COLO668 (cell line): ENCODE results near the gene UBR1.
"Not testable (repeated sequence)": the region's sequence is repeated elsewhere in the genome, so short reads cannot be mapped to it uniquely, and the experiment has no call there.

Experiments
- DNase-seq: peaks from one replicate; lab custom pipeline; 2025; ENCODE audit not compliant: unreplicated experiment; lab: John Stamatoyannopoulos, UW

UBR1 gene

DNA sequence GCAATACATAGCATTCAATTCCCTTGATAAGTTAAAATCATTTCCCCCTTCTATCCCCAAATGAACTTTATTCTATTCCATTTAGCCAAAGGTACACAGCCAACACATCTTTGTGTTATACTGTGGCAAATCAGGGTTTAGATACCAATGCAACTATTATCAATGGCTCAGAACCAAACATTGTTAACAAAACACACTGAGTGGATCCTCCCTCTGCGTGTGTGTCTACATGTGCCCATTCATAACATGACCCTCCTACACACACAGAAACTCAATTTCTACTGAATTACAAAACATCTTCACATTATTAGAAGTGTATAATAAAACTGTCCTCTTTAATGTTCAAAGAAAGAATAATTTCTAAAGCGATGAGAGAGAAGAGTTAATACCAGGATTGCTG, 186.5 kb downstream of the UBR1 start:
- no peak for DNase-seq

- no peak for DNase-seq
Observed at GRCh38 chr15:42918047-42918446, 187.8 kb downstream of the UBR1 start.

DNA sequence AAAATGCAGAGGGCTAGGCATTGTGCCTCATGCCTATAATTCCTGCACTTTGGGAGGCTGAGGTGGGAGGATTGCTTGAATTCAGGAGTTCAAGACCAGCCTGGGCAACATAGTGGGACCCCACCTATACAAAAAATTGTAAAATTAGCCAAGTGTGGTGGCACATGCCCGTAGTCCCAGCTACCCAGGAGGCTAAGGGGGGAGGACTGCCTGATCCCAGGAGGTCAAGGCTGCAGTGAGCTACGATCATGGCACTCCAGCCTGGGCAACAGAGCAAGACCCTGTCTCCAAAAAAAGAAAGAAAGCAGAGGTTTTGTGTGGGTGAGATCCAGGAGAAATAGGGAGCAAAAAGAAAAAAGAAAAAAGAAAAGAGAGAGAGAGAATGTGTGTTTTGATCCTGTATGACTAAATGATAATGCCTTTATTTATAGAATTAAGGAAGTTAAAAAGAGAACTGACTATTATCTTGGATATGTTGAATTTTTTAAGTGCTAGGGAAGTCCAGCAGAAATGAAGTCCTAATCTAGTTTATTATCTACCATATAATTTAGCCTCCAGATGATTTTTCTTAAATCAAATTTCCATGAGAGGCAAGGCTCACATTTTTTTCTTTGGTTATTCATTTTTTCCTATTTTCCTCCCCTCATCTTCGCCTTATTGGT, 190.1 kb downstream of the UBR1 start:
- no peak for DNase-seq

GRCh38 chr15:42914728-42915497, 190.9 kb downstream of the UBR1 start:
- no peak for DNase-seq

DNA sequence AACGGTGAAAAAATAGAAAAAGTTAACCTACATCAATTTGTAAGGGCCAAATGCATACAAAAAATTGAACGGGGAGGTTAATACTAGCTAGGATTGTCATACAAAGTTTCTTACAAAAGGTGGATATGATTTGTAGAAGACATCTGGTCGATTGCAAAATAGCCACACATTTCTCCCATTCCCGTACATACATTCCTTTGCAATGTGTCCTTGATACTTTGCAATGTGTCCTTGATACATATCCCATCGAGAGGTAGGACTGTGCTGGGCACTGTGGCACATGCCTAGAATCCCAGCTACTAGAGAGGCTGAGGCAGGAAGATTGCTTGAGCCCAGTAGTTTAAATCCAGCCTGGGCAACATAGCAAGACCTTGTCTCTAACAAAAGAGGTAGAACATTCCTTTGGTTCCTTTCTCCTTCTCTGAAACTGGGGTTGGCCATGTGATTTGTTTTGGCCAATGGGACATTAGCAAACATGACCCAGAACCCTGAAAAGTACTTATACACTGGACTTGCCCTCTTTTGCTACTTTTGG, 194.7 kb downstream of the UBR1 start:
- DNase-seq = no peak

DNA sequence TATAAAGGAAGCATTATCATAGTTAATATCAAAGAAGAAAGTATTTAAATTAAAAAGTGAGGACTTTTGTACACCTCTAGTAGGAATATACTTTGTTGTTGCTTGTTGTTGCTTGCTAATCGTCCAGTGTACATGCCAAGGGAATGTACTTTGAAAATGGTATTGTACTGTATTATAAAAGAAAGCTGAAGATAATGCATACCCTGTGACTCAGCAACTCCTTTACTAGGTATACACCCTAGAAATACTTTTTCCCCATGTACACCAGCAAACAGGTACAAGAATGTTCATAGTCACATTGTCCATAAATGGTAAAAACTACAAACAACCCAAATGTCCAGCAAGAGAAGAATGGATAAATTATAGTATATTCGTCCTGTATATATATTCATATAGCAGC, 197.3 kb downstream of the UBR1 start:
- no peak for DNase-seq

GRCh38 chr15:42903388-42904324, 202.2 kb downstream of the UBR1 start:
- DNase-seq = no peak

DNA sequence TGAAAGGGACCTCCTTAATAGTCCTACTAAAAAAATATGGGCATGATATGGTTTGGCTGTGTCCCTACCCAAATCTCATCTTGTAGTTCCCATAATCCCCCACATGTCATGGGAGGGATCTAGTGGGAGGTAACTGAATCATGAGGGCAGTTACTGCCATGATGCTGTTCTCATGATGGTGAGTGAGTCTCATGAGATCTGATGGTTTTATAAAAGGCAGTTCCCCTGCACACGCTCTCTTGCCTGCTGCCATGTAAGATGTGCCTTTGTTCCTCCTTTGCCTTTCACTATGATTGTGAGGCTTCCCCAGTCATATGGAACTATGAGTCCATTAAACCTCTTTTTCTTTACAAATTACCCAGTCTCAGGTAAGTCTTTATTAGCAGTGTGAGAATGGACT, 211.9 kb downstream of the UBR1 start:
- DNase-seq = not testable (repeated sequence)
